ENCODE measurements around the gene RIPK1. TPM values are rescaled to one million over a fixed set of nuclear protein-coding genes. Genes with fewer than 3 reads are reported as not detected.
A peak's percentile ranks its signal among the peaks of the same experiment; 100 is the strongest.

The RIPK1 gene
- total and polyA plus RNA-seq, 2 of the 8 experiments (the other 6 are each of a cell fraction or from before 2014, with no cell fraction given): 5.9 to 22.9 TPM

- TF ChIP-seq YY1 (IDR thresholded peaks at IDR 0.05; ENCODE audit: low read depth, low read length) (peak; percentile 53; the same call in 1 of the 2 replicates), JUND (IDR thresholded peaks at IDR 0.05; ENCODE audit: low read length) (no peak), CTBP2 (IDR thresholded peaks at IDR 0.05; ENCODE audit: borderline replicate concordance, insufficient read depth, insufficient read length, low read length) (no peak), HDAC6 (IDR thresholded peaks at IDR 0.05; ENCODE audit: low read depth, low read length) (no peak), E2F6 (IDR thresholded peaks at IDR 0.05) (no peak; the same call in 1 of the 2 replicates), NRF1 (IDR thresholded peaks at IDR 0.05; ENCODE audit: low read depth, low read length) (no peak), RFX5 (IDR thresholded peaks at IDR 0.05; ENCODE audit: borderline replicate concordance, low read depth, low read length) (no peak), PHF8 (conservative IDR thresholded peaks at IDR 0.05; ENCODE audit: low read depth, low read length) (peak; percentile 48; the same call in 1 of the 2 replicates), ATF2 (IDR thresholded peaks at IDR 0.05; ENCODE audit: low read length) (no peak), RAD21 (IDR thresholded peaks at IDR 0.05 in 1 of 2, conservative IDR thresholded peaks at IDR 0.05 in 1 of 2; ENCODE audit: low read depth in 2 of 2, low read length in 2 of 2) (0 out of 4 replicates have a peak, but pooled peaks of 1 of the 2 experiments have one; percentile 5), RBBP5 (IDR thresholded peaks at IDR 0.05; ENCODE audit: borderline replicate concordance, low read depth, low read length) (peak; percentile 67; the same call in 1 of the 2 replicates), HDAC2 (IDR thresholded peaks at IDR 0.05; ENCODE audit: borderline replicate concordance in 1 of 2, low read depth in 2 of 2, low read length in 2 of 2) (0 out of 4 replicates have a peak, but pooled peaks of 1 of the 2 experiments have one; percentile 23), SIRT6 (IDR thresholded peaks at IDR 0.05; ENCODE audit: low read length) (no peak), EZH2 (IDR thresholded peaks at IDR 0.05; ENCODE audit: low read depth, low read length, severe bottlenecking) (no peak), SP1 (IDR thresholded peaks at IDR 0.05; ENCODE audit: low read depth, low read length) (no peak), BACH1 (IDR thresholded peaks at IDR 0.05; ENCODE audit: low read length) (peak; percentile 22; the same call in 1 of the 2 replicates), ZNF274 (IDR thresholded peaks at IDR 0.05; ENCODE audit: borderline replicate concordance, extremely low read depth, low read length) (no peak), KDM1A (IDR thresholded peaks at IDR 0.05; ENCODE audit: borderline replicate concordance, low read length) (no peak), FOSL1 (IDR thresholded peaks at IDR 0.05; ENCODE audit: insufficient read depth, low read depth, low read length) (no peak)
Observed at GRCh38 chr6:3162565-3163247, 94.4 kb downstream of the RIPK1 start (continued).
